ENCODE results near the gene ELL.
"Not testable (repeated sequence)": the region's sequence is repeated elsewhere in the genome, so short reads cannot be mapped to it uniquely, and the experiment has no call there.

Gene ELL

DNA sequence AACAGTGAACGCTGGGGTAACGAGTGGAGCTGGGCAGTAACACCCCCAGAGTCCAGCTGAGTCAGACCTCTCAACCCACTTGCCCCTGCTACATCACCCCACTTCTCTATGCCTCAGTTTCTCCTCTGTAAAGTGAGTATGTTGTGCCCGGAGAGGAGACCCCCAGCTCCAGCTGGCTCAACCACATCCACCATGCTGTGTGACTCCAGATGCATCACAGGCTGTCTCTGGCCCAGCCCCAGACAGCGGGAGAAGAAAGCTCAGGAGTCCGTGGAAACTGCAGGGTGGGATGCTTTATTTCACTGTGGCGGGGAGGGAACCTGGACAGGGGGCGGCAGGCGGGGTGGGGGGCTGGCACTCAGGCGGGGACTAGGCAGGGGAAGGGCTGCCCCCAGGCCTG, 9.6 kb upstream of the ELL start:
- no peak for DNase-seq (ENCODE audit: low read depth in 2 of 2)

DNA sequence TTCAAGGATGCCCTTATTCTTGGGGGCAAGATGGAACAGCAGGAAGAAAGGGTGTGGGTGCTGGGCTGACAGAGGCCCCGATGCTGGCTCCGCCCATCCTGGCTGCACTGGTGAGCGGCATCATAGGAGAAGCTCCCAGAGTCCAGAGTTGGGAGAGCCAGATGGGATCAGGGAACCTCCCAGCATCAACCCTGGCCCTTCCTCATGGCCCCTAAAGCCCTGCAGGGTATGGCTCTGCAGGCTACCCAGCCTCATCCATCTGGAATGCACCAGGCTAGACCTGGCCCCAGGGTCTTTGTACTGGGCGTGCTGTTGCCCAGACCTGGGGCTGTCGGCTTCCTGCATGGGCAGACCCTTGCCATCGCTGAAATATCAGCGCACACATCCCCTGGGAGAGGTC, 7.9 kb upstream of the ELL start:
- no peak for DNase-seq (ENCODE audit: low read depth in 2 of 2)

DNA sequence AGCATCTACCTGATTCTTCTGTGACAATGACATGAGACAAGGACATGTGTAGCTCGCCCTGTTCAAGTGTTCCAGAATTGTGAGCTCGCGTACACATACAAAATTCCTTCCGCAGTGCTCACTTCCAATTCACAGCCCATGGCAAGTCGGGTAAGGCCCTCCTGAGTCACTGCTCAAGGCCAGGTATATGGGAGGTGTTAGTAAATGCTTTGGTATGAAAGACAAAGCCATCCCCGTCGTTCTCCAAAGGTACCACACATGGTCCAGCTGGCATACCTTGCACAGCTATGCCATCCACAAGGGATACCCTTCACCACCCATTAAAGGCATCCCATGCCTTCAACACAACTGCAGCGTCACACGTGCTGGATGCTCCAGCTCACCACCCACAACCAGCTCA, 4.4 kb upstream of the ELL start:
- no peak for DNase-seq (ENCODE audit: low read depth in 2 of 2)

DNA sequence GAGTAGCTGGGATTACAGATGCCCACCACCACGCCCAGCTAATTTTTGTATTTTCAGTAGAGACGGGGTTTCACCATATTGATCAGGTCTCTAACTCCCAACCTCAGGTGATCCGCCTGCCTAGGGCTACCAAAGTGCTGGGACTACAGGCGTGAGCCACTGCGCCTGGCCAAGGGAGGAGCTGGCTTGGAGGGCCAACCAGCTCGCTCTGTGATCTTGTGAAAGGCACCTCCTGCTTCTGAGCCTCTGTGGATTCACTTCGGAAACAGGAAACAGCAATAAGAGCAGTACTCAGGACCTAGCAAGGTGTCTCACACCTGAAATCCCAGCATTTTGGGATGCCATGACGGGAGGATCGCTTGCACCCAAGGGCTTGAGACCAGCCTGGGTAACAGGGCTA, 2.0 kb upstream of the ELL start:
- DNase-seq (ENCODE audit: low read depth in 2 of 2): no peak

DNA sequence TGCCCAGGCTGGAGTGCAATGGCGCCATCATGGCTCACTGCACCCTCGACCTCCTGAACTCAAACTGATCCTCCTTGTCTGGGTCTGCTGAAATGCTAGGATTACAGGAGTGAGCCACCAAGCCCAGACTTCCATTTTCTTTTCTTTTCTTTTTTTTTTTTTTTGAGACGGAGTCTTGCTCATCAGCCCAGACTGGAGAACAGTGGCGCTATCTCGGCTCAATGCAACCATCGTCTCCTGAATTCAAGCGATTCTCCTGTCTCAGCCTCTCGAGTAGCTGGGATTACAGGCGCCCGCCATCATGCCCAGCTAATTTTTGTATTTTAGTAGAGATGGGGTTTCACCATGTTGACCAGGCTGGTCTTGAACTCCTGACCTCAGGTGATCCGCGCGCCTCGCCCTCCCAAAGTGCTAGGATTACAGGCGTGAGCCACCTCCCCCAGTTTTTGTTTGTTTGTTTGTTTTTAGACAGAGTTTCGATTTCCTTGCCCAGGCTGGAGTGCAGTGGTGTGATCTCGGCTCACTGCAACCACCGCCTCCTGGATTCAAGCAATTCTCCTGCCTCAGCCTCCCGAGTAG, 1.1 kb upstream of the ELL start:
- not testable (repeated sequence) for DNase-seq (ENCODE audit: low read depth in 2 of 2)

DNA sequence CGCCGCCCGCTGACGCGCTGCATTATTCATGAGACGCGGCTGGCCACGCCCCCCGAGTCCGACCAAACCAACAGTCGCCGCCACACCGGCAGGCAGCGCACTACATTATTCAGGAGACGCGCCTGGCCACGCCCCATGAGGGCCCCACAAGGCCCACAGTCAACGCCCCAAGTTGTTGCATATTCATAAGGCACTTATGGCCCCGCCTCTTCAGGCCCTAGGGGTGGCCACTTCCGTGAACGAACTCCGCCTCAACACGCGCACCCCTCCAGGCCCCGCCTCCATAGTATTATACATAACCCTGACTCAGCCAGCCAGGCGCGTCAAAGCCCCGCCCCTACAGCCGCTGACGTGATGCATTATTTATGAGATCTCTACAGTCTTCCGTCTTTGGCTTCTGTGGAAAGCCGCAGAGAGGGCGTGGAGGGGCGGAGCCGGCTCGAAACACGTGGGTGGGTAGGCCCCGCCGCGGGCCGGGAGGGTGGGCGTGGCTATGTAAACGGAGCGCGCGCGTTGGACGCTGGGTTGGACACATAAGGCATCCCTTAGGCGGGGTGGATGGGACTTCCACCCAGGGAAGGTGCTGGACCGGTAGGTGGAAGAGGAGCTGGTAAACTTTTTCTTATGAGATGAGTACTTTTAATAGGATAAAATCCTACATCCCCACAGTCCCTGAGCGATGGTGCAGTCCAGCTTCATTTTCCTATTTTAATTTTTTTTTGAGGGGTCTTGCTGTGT, 423 bp upstream of the ELL start:
- DNase-seq (ENCODE audit: low read depth in 2 of 2): peak; percentile 99 to 100

DNA sequence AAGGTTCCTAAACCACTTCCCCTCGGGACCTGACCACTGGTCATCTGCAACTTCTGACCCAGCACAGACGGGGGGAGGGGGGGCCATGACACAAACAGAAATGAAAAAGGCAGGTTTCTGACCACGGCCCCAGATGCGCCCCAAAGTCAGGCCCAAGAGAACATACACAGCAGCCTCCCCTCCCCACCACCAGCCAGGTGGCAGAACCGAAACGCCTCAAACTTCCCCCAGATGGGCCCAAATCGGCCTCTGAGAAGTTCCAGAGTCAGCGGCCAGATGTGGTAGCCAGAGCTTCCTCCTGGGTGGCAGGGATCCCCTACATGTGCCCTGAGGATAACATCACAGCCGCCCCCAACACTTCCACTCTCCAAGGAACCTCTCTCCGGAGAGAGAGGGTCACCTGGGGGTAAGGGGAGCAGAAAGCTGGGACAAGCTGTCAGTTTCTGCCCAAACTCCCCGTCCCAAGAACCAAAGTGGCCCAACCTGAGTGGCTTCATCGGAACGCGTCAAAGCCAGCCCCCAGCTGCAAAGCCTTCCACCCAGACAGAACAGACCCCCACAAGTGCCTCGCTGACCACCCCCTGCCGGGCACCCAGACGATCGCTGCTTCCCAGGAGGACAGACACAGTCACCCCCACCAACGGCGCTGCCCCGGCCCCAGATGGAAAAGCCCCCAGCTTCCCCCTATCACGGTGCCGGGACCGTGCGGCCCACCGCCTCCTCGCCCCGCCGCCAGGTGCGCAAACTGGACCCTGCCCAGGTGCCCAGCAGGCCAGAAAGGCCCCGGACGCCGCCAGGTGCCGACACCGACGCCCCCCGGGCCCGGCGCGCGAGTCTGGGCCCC, 800 bp downstream of the ELL start:
- DNase-seq (ENCODE audit: low read depth in 2 of 2): no peak

DNA sequence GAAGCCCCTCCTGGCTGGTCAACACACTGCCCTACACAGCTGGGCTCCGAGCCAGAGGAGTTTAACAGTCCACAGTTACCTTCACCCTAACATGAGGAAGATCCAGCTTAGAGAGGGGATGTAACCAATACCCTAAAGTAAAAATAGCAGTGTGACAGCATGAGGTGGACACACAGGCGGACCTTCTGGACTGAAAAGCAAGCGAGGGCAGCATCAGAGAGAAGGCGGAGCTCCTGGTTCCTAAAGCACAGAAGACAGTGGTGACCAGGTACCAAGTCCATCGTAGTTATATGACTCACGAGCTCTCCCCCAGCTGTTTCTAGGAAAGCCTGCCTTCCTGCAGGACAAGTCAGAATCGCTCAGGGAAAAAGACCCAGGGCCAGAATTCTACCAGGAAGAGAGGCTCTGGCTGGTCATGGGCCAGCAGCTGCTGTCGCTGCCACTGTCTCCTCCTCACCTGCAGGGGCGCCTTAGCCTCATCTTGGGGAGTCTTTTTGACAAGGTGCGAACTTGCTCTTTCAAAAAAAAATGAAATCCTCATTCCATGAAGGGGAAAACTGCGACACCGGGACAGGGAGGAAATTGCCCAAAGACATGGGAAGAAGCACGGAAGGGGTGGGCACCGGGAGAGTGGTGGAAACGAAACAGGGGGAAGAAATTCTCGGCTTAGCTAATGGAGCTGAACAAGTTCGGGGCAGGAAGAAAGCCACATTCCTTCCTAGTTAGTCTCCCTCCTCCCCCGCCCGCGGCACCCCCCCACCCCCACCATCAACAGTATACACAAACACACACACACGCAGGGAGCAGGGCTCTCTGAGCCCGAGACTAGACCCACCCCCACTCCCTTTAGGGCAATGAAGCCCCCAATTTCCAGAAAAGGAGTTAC, 1.7 kb downstream of the ELL start:
- DNase-seq (ENCODE audit: low read depth in 2 of 2): peak in 1 of 2 donors; percentile 27

DNA sequence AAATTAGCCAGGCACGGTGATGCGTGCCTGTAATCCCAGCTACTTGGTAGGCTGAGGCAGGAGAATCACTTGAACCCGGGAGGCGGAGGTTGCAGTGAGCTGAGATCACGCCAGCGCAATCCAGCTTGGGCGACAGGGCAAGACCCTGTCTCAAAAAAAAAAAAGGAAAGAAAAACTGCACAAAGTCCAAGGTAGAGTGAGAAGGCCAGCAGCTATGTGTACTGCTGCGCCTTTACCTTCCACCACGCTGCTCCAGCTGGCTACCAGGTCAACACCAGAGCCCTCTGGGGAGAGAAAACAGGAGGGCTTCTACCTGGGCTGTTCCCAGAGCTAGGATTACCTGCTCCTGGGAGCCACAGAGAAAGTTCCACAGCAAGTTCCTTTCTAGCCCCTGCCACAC, 3.2 kb downstream of the ELL start:
- DNase-seq (ENCODE audit: low read depth in 2 of 2): no peak

DNA sequence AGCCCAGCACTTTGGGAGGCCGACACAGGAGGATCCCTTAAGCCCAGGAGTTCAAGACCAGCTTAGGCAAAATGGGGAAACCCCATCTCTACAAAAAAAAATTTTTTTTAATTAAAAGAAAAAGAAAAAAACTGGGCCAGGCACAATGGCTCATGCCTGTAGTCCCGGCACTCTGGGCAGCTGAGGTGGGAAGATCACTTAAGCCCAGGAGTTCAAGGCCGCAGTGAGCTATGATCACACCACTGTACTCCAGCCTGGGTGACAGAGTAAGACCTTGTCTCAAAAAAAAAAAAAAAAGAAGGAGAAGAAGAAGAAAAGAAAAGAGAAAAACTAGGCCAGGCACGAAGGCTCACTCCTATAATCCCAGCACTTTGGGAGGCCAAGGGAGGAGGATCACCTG, 4.3 kb downstream of the ELL start:
- DNase-seq (ENCODE audit: low read depth in 2 of 2): no peak

DNA sequence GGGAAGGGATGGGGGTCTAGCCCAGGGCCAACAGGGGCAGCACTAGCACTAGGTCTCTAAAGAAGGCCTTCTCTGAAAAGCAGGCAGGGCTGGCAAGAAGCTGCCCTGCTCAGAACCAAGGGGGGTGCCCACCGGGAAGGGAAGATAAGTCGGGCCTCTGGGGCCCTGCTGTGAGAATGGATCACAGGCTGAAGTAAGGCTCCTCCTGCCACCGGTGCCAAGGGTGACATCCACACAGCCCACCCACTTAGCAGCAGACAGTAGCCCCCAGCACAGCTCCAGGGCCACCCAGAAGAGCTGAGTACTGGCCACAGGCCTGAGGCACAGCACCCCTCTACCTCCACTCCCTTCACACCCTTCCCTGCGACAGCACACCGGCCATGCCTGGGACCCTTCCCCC, 5.9 kb downstream of the ELL start:
- DNase-seq (ENCODE audit: low read depth in 2 of 2): no peak

DNA sequence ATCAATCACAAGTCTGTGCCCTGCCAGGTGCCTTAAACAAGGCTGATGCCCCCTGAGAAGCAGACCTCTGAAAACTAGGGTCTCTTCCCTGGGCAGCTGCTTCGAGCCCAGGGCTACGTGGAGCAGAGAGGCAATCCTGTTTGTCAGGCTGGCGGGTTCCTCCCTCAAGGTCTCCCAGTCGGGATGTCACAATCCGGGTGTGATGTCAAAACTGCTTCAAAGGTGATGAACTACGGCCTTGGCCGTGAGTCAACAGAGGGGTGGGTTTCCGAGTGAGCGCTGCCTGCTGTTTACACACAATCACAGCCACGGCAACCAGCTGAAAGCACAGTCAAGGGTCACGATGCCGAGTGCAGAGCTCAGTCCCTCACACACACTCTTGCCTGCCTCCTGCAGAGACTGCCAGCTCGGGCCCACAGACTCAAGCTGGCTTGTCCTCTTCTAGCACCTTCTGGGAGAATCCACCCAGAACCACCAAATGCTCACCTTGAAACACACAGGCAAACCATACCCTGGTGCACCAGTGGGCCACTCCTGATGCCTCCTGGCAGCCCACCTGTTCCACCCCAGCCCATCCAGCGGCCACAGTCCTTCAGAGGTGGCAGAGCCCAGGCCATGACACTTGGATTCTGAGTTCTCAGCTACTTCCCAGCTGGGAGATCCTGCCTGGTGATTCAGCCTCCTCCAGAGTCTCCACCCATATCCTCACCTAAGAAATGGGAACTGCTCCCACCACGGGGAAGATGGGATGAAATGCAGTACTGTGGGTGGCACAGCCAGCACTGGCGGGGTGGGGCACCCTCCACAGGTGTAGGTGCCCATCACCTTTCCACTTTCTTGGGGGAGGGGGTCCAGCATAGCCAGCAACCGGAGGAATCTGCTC, 6.8 kb downstream of the ELL start:
- DNase-seq (ENCODE audit: low read depth in 2 of 2): no peak

DNA sequence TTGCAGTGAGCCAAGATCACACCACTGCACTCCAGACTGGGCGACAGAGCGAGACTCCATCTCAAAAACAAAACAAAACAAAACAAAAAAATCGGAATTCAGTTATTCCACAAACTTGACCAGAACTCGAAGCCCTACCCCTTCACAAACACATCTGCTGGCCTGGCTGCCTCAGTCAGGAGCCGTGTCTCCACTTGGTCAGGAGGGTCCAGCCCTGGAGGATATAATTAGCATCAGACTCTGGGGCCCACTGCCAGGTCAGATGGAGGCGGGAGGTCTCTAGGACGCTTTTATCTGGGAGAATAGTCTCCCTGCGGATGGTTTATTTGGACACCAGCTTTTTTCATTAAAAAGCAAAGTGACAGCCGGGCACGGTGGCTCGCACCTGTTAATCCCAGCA, 8.0 kb downstream of the ELL start:
- no peak for DNase-seq (ENCODE audit: low read depth in 2 of 2)

DNA sequence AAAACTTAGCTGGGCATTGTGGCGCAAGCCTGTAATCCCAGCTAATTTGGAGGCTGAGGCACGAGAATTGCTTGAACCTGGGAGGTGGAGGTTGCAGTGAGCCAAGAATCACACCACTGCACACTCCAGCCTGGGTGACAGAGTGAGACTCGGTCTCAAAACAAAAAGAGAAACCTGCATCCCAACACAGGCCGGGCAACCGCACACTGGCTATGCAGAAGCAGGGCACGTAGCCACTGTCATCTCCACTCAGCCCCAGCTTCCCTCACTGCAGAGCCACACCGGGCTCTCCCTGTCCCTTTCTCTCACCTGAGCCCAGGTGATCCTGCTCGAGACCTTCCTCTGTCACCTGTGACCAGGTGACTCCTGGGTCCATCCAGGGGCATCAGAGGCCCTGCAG, 11.7 kb downstream of the ELL start:
- DNase-seq (ENCODE audit: low read depth in 2 of 2): no peak

DNA sequence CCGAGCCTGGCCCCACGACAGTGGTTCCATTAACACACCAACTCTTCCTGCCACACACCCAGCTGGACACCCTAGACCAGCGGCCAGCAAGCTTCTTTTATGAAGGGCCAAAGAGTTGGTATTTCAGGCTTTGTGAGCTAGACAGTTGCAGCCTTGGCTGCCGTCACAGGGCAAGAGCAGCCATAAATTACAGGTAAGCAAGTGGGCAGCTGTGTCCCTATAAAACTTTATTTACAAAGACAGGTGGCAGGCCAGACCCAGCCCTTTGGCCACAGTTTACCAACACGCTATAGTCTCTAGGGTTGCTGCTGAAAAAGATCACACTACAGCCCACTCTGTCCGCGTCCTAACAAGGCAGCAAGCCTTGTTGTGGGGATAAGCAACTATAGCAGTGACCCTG, 13.3 kb downstream of the ELL start:
- DNase-seq (ENCODE audit: low read depth in 2 of 2): no peak

DNA sequence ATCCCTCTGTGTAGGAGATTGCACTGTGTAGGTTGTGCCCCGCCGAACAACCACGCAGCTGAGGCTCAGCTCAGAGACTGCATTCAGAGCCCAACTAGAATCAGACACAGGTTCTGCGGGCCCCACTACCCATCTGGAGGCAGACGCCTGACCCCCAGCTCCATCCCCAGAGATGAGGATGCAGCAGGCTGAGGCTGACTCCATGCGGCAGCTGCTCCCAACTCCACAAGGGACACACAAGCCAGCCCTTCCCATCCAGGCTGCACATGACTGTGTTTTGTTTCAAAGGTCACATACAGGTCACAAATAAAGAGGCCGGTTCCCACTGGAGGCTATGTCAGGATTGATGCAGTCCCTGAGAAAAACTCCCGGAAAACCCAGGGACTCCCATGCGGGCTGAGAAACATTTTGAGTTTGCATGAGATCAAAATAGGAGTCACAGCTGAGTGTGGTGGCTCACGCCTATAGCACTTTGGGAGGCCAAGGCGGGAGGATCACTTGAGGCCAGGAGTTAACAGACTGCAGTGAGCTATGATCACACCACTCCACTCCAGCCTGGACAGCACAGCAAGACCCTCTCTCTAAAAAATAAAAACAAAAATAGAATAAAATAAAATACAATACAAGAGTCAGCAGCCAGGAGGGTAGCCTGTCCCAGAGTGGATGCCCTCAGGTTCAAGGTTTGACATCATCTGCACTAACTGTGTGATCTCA, 14.0 kb downstream of the ELL start:
- no peak for DNase-seq (ENCODE audit: low read depth in 2 of 2)

DNA sequence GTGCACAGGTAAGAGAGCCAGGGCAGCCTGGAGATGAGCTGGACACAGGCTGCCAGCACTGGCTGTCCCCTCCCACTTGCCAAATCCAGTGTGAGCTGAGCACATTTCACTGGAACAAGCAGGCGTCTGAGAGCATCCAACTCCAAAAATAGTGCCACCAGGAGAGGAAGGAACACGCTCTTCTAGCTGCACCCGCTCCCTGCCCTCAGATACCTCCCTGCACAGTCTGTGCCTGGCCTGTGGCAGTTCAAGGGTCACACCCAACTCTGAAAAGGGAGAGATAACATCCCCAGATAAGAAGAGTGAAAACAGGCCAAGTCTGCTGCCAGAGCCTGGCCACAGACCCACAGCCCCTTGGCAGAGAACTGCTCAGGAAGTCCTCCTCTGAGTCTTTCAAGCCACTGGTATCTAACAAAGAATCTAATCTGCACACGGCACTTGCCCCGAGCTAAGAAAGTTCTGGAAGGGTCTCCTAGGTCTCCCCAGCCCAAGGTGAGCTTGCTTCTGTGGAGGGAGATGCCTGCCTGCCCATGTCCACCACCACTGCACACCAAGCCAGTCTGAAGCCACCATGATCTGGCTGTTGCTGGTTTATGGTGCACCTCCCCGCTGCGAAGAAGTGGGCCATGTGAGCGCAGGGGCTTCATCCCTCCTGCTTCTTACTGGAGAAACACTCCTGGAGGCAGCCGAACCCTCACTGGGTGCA, 14.7 kb downstream of the ELL start:
- no peak for DNase-seq (ENCODE audit: low read depth in 2 of 2)

DNA sequence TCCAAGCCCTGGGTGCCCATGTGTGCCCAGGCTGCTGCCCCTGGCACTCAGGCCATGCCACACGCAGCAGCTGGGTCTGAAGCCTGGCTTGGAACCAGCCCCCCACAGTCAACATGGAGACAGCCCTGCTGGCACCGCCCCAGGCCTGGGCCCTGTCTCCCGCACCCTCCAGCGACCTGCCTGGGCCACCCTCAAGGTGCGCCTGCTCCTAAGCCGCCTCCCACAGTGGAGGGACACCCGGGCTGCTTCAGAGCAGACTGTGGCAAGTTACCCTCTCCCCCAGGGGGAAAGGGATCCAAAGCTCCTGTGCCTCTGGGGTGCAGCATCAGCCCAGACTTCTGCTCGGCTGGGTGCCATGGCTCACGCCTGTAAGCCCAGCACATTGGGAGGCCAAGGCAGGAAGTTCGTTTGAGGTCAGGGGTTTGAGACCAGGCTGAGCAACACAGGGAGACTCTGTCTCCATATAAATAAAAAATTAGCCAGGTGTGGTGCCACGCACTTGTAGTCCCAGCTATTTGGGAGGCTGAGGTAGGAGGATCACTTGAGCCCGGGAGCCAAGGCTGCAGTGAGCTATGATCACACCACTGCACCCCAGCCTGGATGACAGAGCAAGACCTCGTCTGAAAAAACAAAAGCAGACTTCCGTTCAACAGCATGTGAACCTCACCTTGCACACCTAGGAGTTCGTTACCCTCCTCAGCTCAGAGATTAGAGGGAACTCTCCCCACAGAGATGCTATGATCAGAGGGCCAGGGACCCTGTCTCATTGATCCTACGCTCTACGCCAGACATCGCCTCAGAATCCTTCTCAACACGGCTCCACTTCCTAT, 15.6 kb downstream of the ELL start:
- DNase-seq (ENCODE audit: low read depth in 2 of 2): no peak
